Activated T-helper 1 cell treated with anti-CD3 and anti-CD28 coated beads, Interleukin-2, amount 50 U/mL, for 16 hours (primary cell): ENCODE measurements around the gene PAX2.

ENCODE experiments used
- DNase-seq, 2 donors: peaks; one replicate each; pipeline ENCODE4 v3.0.0-alpha.2; 2020; ENCODE audit warnings: low read depth in 1 of 2, low spot score in 1 of 2

PAX2 gene

GRCh38 chr10:100875484-100876166 lies 130.2 kb downstream of the PAX2 start:
- no peak for DNase-seq

- no peak for DNase-seq
Observed at GRCh38 chr10:100876585-100877460, 131.4 kb downstream of the PAX2 start.

- no peak for DNase-seq
Observed at GRCh38 chr10:100877461-100877850, 132.1 kb downstream of the PAX2 start.

GRCh38 chr10:100878291-100878910 lies 133.0 kb downstream of the PAX2 start:
- DNase-seq, result no peak
